ENCODE results near the gene IGFBP3. TPM values are rescaled to one million over a fixed set of nuclear protein-coding genes. Genes with fewer than 3 reads are reported as not detected.

Gene IGFBP3
- total and polyA plus RNA-seq, 2 of the 13 experiments (the other 11 are each of a cell fraction or from before 2014, with no cell fraction given): 57.5 TPM; not detected in 1

GRCh38 chr7:45891462-45892402 lies 29.3 kb downstream of the IGFBP3 start (continued):
- no peak for TF ChIP-seq TIGD3 (CRISPR knock-in tag; IDR thresholded peaks at IDR 0.05; ENCODE audit: borderline replicate concordance)
- no peak for TF ChIP-seq HOXD1 (CRISPR knock-in tag; IDR thresholded peaks at IDR 0.05)
- no peak for TF ChIP-seq ZNF382 (CRISPR knock-in tag; IDR thresholded peaks at IDR 0.05; ENCODE audit: borderline replicate concordance)
- 0 out of 2 replicates have a peak, but pooled peaks have one; percentile 64 for TF ChIP-seq RORA (CRISPR knock-in tag; IDR thresholded peaks at IDR 0.05)
- TF ChIP-seq ATF7 (IDR thresholded peaks at IDR 0.05): no peak
- TF ChIP-seq ATF7 (CRISPR knock-in tag; IDR thresholded peaks at IDR 0.05): no peak
- no peak for TF ChIP-seq ZBTB39 (CRISPR knock-in tag; IDR thresholded peaks at IDR 0.05)
- TF ChIP-seq IKZF1 (IDR thresholded peaks at IDR 0.05): no peak
- no peak for TF ChIP-seq ZMAT5 (CRISPR knock-in tag; IDR thresholded peaks at IDR 0.05; ENCODE audit: borderline replicate concordance, low read depth)
- no peak for TF ChIP-seq ZNF503 (CRISPR knock-in tag; IDR thresholded peaks at IDR 0.05)
- no peak for TF ChIP-seq ATAD3A (CRISPR knock-in tag; IDR thresholded peaks at IDR 0.05)
- TF ChIP-seq ZNF513 (CRISPR knock-in tag; conservative IDR thresholded peaks at IDR 0.05): no peak
- no peak for TF ChIP-seq DDIT3 (CRISPR knock-in tag; IDR thresholded peaks at IDR 0.05)
- TF ChIP-seq MYPOP (CRISPR knock-in tag; IDR thresholded peaks at IDR 0.05): no peak; the same call in 1 of the 2 replicates
- no peak for TF ChIP-seq SP1 (IDR thresholded peaks at IDR 0.05)
- no peak for TF ChIP-seq SP1 (CRISPR knock-in tag; IDR thresholded peaks at IDR 0.05)
- 0 out of 2 replicates have a peak, but pooled peaks have one; percentile 16 for TF ChIP-seq BATF2 (CRISPR knock-in tag; IDR thresholded peaks at IDR 0.05)
- TF ChIP-seq RBAK (CRISPR knock-in tag; IDR thresholded peaks at IDR 0.05): no peak
- no peak for TF ChIP-seq PCBP1 (IDR thresholded peaks at IDR 0.05; ENCODE audit: borderline replicate concordance, low read depth, low read length)
- peak; percentile 14; the same call in 1 of the 2 replicates for TF ChIP-seq GATAD1 (CRISPR knock-in tag; IDR thresholded peaks at IDR 0.05)

Data from HepG2 (cell line).